Erythroblast (primary cell): ENCODE data around the gene ALKBH3.

ENCODE experiments used
- GATA1 ChIP-seq: IDR thresholded peaks from 2 replicates; pipeline ENCODE4 v1.6.1; 2011; ENCODE audit warnings: low read depth, mild to moderate bottlenecking, control low read depth, low read length, moderate library complexity
- POLR2A ChIP-seq: IDR thresholded peaks from 2 replicates; pipeline ENCODE4 v1.6.1; 2011; ENCODE audit warnings: mild to moderate bottlenecking, low read length

- TF ChIP-seq POLR2A: no peak
- TF ChIP-seq GATA1: no peak
Observed at GRCh38 chr11:43918662-43919061, 38.0 kb downstream of the ALKBH3 start.
